Mesothelial cell of epicardium (in vitro differentiated cells): ENCODE results near the gene OR10G3. TPM values are rescaled to one million over a fixed set of nuclear protein-coding genes. Genes with fewer than 3 reads are reported as not detected.
A peak's percentile ranks its signal among the peaks of the same experiment; 100 is the strongest.

Experiments
- DNase-seq, 2 experiments: peaks; one replicate each; pipeline ENCODE4 v3.0.0; 2021; ENCODE audit warnings: low spot score in 2 of 2; ENCODE audit not compliant: unreplicated experiment in 2 of 2
- H3K27ac Mint-ChIP-seq: 2 replicates; pipeline ENCODE4 v1.8.0; 2021; ENCODE audit warnings: mixed read lengths
- H3K27me3 Mint-ChIP-seq: 2 replicates; pipeline ENCODE4 v1.8.0; 2021; ENCODE audit warnings: low read depth, mixed read lengths
- H3K36me3 Mint-ChIP-seq: 2 replicates; pipeline ENCODE4 v1.8.0; 2021; ENCODE audit warnings: mixed read lengths
- H3K4me1 Mint-ChIP-seq: 2 replicates; pipeline ENCODE4 v1.8.0; 2021; ENCODE audit warnings: mixed read lengths
- H3K4me3 Mint-ChIP-seq: 2 replicates; pipeline ENCODE4 v1.8.0; 2021; ENCODE audit warnings: mild to moderate bottlenecking, moderate library complexity, mixed read lengths
- H3K9me3 Mint-ChIP-seq: 2 replicates; pipeline ENCODE4 v1.8.0; 2021; ENCODE audit warnings: mixed read lengths
- total RNA-seq: library from RNA; stranded (reverse); gene quantifications from 3 replicates; pipeline ENCODE4 v1.2.1, GENCODE V29; 2021
- TF ChIP-seq, protein P1 (sequence below): fragments of 200-600 bp; sonication (generic); IDR thresholded peaks from one replicate; pipeline ENCODE4 v1.5.0; 2021; ENCODE audit warnings: antibody characterized with exemption; ENCODE audit not compliant: unreplicated experiment

OR10G3 gene
- total RNA-seq, 1 donor from 2014 or later: not detected

GRCh38 chr14:21520767-21521166, 59.1 kb downstream of the OR10G3 start:
- TF ChIP-seq, protein P1, sequence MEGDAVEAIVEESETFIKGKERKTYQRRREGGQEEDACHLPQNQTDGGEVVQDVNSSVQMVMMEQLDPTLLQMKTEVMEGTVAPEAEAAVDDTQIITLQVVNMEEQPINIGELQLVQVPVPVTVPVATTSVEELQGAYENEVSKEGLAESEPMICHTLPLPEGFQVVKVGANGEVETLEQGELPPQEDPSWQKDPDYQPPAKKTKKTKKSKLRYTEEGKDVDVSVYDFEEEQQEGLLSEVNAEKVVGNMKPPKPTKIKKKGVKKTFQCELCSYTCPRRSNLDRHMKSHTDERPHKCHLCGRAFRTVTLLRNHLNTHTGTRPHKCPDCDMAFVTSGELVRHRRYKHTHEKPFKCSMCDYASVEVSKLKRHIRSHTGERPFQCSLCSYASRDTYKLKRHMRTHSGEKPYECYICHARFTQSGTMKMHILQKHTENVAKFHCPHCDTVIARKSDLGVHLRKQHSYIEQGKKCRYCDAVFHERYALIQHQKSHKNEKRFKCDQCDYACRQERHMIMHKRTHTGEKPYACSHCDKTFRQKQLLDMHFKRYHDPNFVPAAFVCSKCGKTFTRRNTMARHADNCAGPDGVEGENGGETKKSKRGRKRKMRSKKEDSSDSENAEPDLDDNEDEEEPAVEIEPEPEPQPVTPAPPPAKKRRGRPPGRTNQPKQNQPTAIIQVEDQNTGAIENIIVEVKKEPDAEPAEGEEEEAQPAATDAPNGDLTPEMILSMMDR: no peak
- H3K4me1 Mint-ChIP-seq: peaks cover 20% of the 10 kb centered on the region
- peaks cover 32% of the 10 kb centered on the region for H3K36me3 Mint-ChIP-seq
- no peak for DNase-seq
- no peaks in the 10 kb centered on the region for H3K9me3 Mint-ChIP-seq
- H3K4me3 Mint-ChIP-seq: no peak overlapping the region
- H3K27ac Mint-ChIP-seq: no peak overlapping the region
- H3K27me3 Mint-ChIP-seq: no peaks in the 10 kb centered on the region

DNA sequence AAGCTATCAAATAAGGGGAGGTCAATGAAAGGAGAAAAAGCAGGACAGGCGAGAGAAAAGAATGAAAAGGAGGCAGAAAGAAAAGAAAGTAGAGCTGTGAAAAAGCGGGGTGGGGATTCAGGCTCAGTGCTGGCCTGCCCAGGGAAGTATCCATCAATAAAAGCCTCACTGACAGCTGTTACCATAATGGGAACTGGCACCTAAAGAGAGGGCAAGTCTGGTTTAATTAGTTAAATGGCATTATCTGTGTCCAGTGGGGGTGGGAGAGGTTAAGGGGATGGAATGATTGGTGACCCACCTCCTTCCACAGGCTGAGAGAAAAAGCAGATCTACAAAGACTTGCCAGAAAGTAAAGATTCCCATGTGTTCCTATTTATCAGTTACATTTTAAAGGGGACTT, 61.2 kb downstream of the OR10G3 start:
- H3K36me3 Mint-ChIP-seq: peaks cover 26% of the 10 kb centered on the region
- TF ChIP-seq, protein P1: no peak
- DNase-seq: no peak
- H3K4me1 Mint-ChIP-seq: peaks cover 13% of the 10 kb centered on the region
- no peaks in the 10 kb centered on the region for H3K27me3 Mint-ChIP-seq
- H3K4me3 Mint-ChIP-seq: no peak overlapping the region
- peak overlapping the region; percentile 3 for H3K27ac Mint-ChIP-seq
- no peaks in the 10 kb centered on the region for H3K9me3 Mint-ChIP-seq

Other genes with a start within 250 kb of the OR10G3 start
- 102 to 107 TPM (median 104 TPM) in 3 replicates for gene SUPT16H, start 196.1 kb downstream of the OR10G3 start, total RNA-seq
- gene CHD8, start 124.0 kb downstream of the OR10G3 start, total RNA-seq: 123 to 126 TPM (median 124 TPM) in 3 replicates
- gene RAB2B, start 103.1 kb downstream of the OR10G3 start, total RNA-seq: 38.5 to 44.1 TPM (median 39.5 TPM) in 3 replicates
- 61.1 to 66.3 TPM (median 62.4 TPM) in 3 replicates for gene TOX4, start 102.9 kb downstream of the OR10G3 start, total RNA-seq
- gene METTL3, start 68.7 kb downstream of the OR10G3 start, total RNA-seq: 68.1 to 74.4 TPM (median 69.0 TPM) in 3 replicates
- gene SALL2, start 53.7 kb downstream of the OR10G3 start, total RNA-seq: 44.6 to 45.2 TPM (median 45.2 TPM) in 3 replicates
- not detected in 3 replicates for gene OR10G2, start 54.9 kb upstream of the OR10G3 start, total RNA-seq
- not detected in 3 replicates for gene OR4E2, start 73.8 kb upstream of the OR10G3 start, total RNA-seq
- gene OR4E1, start 93.7 kb upstream of the OR10G3 start, total RNA-seq: not detected in 3 replicates